Breast epithelium (tissue), 4 donors: ENCODE results near the gene MED14. TPM values are rescaled to one million over a fixed set of nuclear protein-coding genes. Genes with fewer than 3 reads are reported as not detected.
A peak's percentile ranks its signal among the peaks of the same experiment; 100 is the strongest.
"Not testable (repeated sequence)": the region's sequence is repeated elsewhere in the genome, so short reads cannot be mapped to it uniquely, and the experiment has no call there.

Source experiments
- DNase-seq, 2 donors: peaks; one replicate each; pipeline ENCODE4 v3.0.0-alpha.2; 2019; ENCODE audit warnings: low spot score in 2 of 2
- H3K27ac ChIP-seq, 2 donors: fragments of 200-600 bp; sonication (generic) in 1 of 2; one replicate each; pipeline ENCODE4 v1.5.1; 2016 to 2019; ENCODE audit warnings: mild to moderate bottlenecking in 1 of 2
- H3K27me3 ChIP-seq, 2 donors: fragments of 200-600 bp; sonication (generic) in 1 of 2; one replicate each; pipeline versions ENCODE4 v1.5.1 to v1.6.0; 2017 to 2019; ENCODE audit warnings: control low read depth in 1 of 2, mild to moderate bottlenecking in 1 of 2
- H3K36me3 ChIP-seq: fragments of 200-600 bp; one replicate; pipeline ENCODE4 v1.5.1; 2019
- H3K4me1 ChIP-seq, 2 donors: fragments of 200-600 bp; sonication (generic); one replicate each; pipeline ENCODE4 v1.5.1; 2016 to 2019; ENCODE audit warnings: control low read depth in 1 of 2
- H3K4me3 ChIP-seq, 3 donors: fragments of 200-600 bp; sonication (generic); 1 replicate in 2 of 3; 2 replicates in 1 of 3; pipeline ENCODE4 v1.5.1; 2016 to 2019; ENCODE audit warnings: mild to moderate bottlenecking in 3 of 3, moderate library complexity in 2 of 3
- H3K9me3 ChIP-seq, 2 donors: fragments of 200-600 bp; sonication (generic) in 1 of 2; one replicate each; pipeline ENCODE4 v1.5.1; 2016 to 2019; ENCODE audit warnings: control low read depth in 1 of 2
- POLR2A ChIP-seq: fragments of 450-650 bp; IDR thresholded peaks from one replicate; pipeline ENCODE4 v1.6.1; 2016; ENCODE audit warnings: antibody characterized with exemption, mild to moderate bottlenecking, moderate library complexity
- POLR2AphosphoS5 ChIP-seq, 3 donors: sonication (generic); formaldehyde crosslinking; IDR thresholded peaks; one replicate each; pipeline ENCODE4 v1.6.1; 2017; ENCODE audit warnings: antibody characterized with exemption in 3 of 3
- intact Hi-C: fragments of 100-400 bp; cut with DNase I; formaldehyde crosslinking; loops from one replicate; pipeline ENCODE4 v1.15.1; 2023; ENCODE audit warnings: low total_unique reads
- total RNA-seq, 3 donors: library from RNA; depleted of rRNA; stranded (reverse); fragments of >200 nt; gene quantifications; one replicate each; pipeline ENCODE4 v1.1.0, GENCODE V29; 2016
- TF ChIP-seq, protein P1 (sequence below), 3 donors: fragments of 450-650 bp; IDR thresholded peaks; one replicate each; pipeline ENCODE4 v1.5.1; 2016 to 2017; ENCODE audit warnings: antibody characterized with exemption in 3 of 3, mild to moderate bottlenecking in 3 of 3, moderate library complexity in 3 of 3

The MED14 gene
- 10 to 100 TPM; 25.8 to 41.4 (median 33.8) TPM for total RNA-seq

- TF ChIP-seq, protein P1, sequence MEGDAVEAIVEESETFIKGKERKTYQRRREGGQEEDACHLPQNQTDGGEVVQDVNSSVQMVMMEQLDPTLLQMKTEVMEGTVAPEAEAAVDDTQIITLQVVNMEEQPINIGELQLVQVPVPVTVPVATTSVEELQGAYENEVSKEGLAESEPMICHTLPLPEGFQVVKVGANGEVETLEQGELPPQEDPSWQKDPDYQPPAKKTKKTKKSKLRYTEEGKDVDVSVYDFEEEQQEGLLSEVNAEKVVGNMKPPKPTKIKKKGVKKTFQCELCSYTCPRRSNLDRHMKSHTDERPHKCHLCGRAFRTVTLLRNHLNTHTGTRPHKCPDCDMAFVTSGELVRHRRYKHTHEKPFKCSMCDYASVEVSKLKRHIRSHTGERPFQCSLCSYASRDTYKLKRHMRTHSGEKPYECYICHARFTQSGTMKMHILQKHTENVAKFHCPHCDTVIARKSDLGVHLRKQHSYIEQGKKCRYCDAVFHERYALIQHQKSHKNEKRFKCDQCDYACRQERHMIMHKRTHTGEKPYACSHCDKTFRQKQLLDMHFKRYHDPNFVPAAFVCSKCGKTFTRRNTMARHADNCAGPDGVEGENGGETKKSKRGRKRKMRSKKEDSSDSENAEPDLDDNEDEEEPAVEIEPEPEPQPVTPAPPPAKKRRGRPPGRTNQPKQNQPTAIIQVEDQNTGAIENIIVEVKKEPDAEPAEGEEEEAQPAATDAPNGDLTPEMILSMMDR (IDR thresholded peaks at IDR 0.05): peak in 2 of 3 donors; percentile 51 to 65
- no peak for TF ChIP-seq POLR2A
- peak; percentile 36 to 78 (median 55) for TF ChIP-seq POLR2AphosphoS5 (IDR thresholded peaks at IDR 0.05)
- peak within 1 kb of the TSS; percentile 70 to 97 (median 76) for H3K4me3 ChIP-seq
- H3K36me3 ChIP-seq: no peaks in the 10 kb centered on the region
- peaks cover 0 to 33% of the 10 kb centered on the region in 2 donors for H3K27me3 ChIP-seq
- H3K4me1 ChIP-seq: peaks cover 0 to 6% of the 10 kb centered on the region in 2 donors
- H3K27ac ChIP-seq: peak within 1 kb of the TSS; percentile 93 to 98
- H3K9me3 ChIP-seq: no peaks in the 10 kb centered on the region
- DNase-seq: peak; percentile 69 to 83
- intact Hi-C loops: no loop called here
Observed at GRCh38 chrX:40735325-40736169, at the start of gene MED14. TSS of gene MED14 (minus strand) at chrX:40735542. CDS start at chrX:40735412, 130 bp downstream.

DNA sequence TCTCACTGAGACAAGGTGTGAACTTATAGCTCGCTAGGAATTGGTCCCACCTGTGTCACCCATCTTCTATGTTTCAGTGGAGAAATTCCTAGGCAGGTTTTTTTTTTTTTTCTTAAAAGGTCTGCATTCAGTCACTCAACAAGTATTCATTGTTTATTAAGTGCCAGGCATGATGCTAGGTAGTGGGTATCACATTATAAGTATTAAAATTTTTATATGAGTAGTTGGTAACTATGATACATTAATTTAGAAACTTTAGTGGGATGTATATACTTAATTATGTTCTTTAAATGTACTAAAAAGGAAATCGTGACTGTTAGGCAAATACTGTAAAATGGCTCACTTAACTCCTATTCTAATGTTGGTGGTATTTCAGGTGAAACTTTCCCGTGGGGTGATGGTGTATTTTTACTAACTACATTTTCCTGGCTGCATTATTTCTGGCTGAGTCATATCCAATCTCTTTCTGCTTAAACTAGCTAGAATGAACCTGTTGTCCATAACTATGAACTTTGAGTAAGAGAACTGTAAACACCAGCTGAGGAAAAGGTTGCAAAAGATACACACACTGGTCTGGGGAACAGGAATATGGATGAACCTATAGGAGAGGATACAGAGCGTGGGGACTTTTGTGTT, 49.3 kb upstream of the MED14 start:
- Histone ChIP-seq H3K27me3 (peaks cover 0 to 49% of the 10 kb centered on the region in 2 donors), H3K36me3 (no peaks in the 10 kb centered on the region), H3K4me1 (no peaks in the 10 kb centered on the region), H3K9me3 (no peaks in the 10 kb centered on the region), H3K4me3 (no peak overlapping the region), H3K27ac (no peak overlapping the region)
- TF ChIP-seq, protein P1 (IDR thresholded peaks at IDR 0.05): no peak
- TF ChIP-seq POLR2AphosphoS5 (IDR thresholded peaks at IDR 0.05) (no peak), POLR2A (no peak)
- intact Hi-C loops: no loop called here
- no peak for DNase-seq

GRCh38 chrX:40782644-40783259, 47.4 kb upstream of the MED14 start:
- H3K9me3 ChIP-seq, H3K36me3 ChIP-seq, intact Hi-C loops, H3K4me1 ChIP-seq, H3K27ac ChIP-seq, H3K4me3 ChIP-seq, DNase-seq: not testable (repeated sequence)
- H3K27me3 ChIP-seq: peaks cover 0 to 61% of the 10 kb centered on the region in 2 donors

DNA sequence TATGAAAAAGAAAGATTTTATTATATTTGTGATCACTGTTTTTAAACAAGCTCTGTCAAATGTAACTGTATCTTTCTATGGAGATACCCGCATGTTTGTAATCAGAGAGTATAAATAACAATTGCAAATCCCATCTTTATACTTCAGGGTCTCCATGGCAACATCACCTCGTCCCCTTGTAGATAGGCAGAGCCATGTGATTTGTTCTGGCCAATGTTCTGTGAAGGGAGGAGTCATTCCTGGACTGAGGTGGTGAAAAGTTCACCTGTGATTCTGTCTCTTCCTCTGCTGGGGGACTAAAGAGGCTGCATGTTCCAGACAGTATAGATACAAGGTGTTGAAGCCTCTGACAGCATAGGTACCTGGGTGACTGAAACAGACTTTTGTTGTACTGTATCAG, 45.6 kb upstream of the MED14 start:
- no peaks in the 10 kb centered on the region for H3K4me1 ChIP-seq
- no peaks in the 10 kb centered on the region for H3K9me3 ChIP-seq
- DNase-seq: no peak
- no peaks in the 10 kb centered on the region for H3K36me3 ChIP-seq
- no peak overlapping the region for H3K27ac ChIP-seq
- H3K4me3 ChIP-seq: no peak overlapping the region
- peaks cover 0 to 58% of the 10 kb centered on the region in 2 donors for H3K27me3 ChIP-seq
- intact Hi-C loops: no loop called here
- TF ChIP-seq POLR2AphosphoS5 (IDR thresholded peaks at IDR 0.05) (no peak), POLR2A (no peak)
- TF ChIP-seq, protein P1 (IDR thresholded peaks at IDR 0.05): no peak

DNA sequence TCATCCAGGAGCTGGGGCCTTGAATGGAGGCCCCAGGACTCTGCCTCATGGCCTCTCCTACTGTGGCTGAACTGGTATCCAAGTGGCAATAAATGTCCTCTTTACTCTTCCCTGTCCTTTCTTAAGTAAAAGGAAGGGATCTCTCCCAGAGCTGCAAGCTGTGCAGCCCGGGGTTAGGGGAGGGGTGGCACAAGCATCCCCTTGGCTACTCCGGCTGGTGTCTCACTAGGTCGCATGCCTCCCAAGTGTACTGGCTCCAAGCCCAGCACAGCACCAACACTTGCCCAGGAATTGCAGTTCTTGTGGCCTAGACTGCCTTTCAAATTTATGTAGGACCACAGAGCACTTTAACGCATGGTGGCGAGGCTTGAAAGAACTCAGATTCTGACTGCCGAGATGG, 44.7 kb upstream of the MED14 start:
- no peak for DNase-seq
- Histone ChIP-seq H3K4me1 (no peaks in the 10 kb centered on the region), H3K36me3 (no peaks in the 10 kb centered on the region), H3K27ac (no peak overlapping the region), H3K4me3 (no peak overlapping the region), H3K27me3 (peaks cover 0 to 57% of the 10 kb centered on the region in 2 donors), H3K9me3 (no peaks in the 10 kb centered on the region)
- intact Hi-C loops: no loop called here
- no peak for TF ChIP-seq POLR2A
- TF ChIP-seq, protein P1 (IDR thresholded peaks at IDR 0.05): no peak
- no peak for TF ChIP-seq POLR2AphosphoS5 (IDR thresholded peaks at IDR 0.05)
